ENCODE results near the gene TBC1D22A.

- TF ChIP-seq FOXA1 (IDR thresholded peaks at IDR 0.05) (no peak), CTCF (IDR thresholded peaks at IDR 0.05; ENCODE audit: low read depth, low read length, missing input control) (no peak), JUND (IDR thresholded peaks at IDR 0.05) (no peak), RAD21 (IDR thresholded peaks at IDR 0.05) (no peak), ATF3 (IDR thresholded peaks at IDR 0.05) (no peak), GABPA (IDR thresholded peaks at IDR 0.05 in 1 of 2, conservative IDR thresholded peaks at IDR 0.05 in 1 of 2) (no peak), TAF1 (conservative IDR thresholded peaks at IDR 0.05) (no peak)
Observed at GRCh38 chr22:46752286-46752987, 10.0 kb upstream of the TBC1D22A start.
